K562 (cell line): ENCODE measurements around the gene WNK2. TPM values are rescaled to one million over a fixed set of nuclear protein-coding genes. Genes with fewer than 3 reads are reported as not detected.

Experiments
- ATAC-seq: fragments of 200-7000 bp; cut with Tn5 transposase; 3 replicates; pipeline ENCODE4 v1.9.1; 2020; ENCODE audit warnings: moderate library complexity
- BruUV-seq: library from RNA; stranded (reverse); fragments of 400-500 nt; replicated peaks from 2 replicates; lab custom pipeline; 2021; lab: Mats Ljungman, UMichigan
- CTCF ChIA-PET: fragments of 300-600 bp; formaldehyde crosslinking; extraction: SDS; loops from one replicate; lab custom pipeline; 2021; ENCODE audit warnings: low intra/inter-chr PET ratio; lab: Yijun Ruan, JAX
- POLR2A ChIA-PET: fragments of 300-600, 350-650 bp; sonication (Branson Sonifier 250); formaldehyde crosslinking; extraction: SDS; loops from one replicate; lab custom pipeline; 2021; ENCODE audit warnings: antibody characterized with exemption, inconsistent platforms; lab: Yijun Ruan, JAX
- DNase-seq, 4 experiments: peaks; one replicate each; pipeline versions ENCODE4 v3.0.0 to v3.0.0-alpha.2; 2011 to 2018; ENCODE audit warnings: low spot score in 3 of 4, mixed read lengths in 3 of 4; ENCODE audit errors: extremely low read depth in 1 of 4
- FAIRE-seq: peaks from 2 replicates; lab custom pipeline; 2011; peaks lifted over from hg19 to GRCh38; lab: Jason Lieb, UNC
- H2AFZ ChIP-seq: 2 replicates; pipeline ENCODE4 v1.6.0; 2011; ENCODE audit warnings: low read depth, low read length, control low read depth, inconsistent platforms
- H3K27ac ChIP-seq: fragments of 200-600 bp; 3 replicates; pipeline ENCODE4 v1.8.0; 2011; ENCODE audit warnings: low read depth, mild to moderate bottlenecking, control low read depth, inconsistent platforms, low read length, moderate library complexity, mixed read lengths; ENCODE audit errors: extremely low read depth
- H3K27me3 ChIP-seq, 2 experiments: fragments of 300-600 bp in 1 of 2; 2 replicates in 1 of 2; 3 replicates in 1 of 2; pipeline versions ENCODE4 v1.6.0 to v1.8.0; 2011; ENCODE audit warnings: inconsistent platforms in 2 of 2, low read length in 2 of 2, mild to moderate bottlenecking in 1 of 2, mixed read lengths in 1 of 2, moderate library complexity in 1 of 2; ENCODE audit not compliant: control insufficient read depth in 2 of 2, insufficient read depth in 2 of 2
- H3K36me3 ChIP-seq: fragments of 300-600 bp; 3 replicates; pipeline ENCODE4 v1.8.0; 2011; ENCODE audit warnings: mild to moderate bottlenecking, low read length, inconsistent platforms; ENCODE audit not compliant: control insufficient read depth, insufficient read depth
- H3K4me1 ChIP-seq, 2 experiments: fragments of 200-600 bp in 1 of 2; replicated peaks in 1 of 2; 2 replicates in 1 of 2; 3 replicates in 1 of 2; pipeline versions ENCODE4 v1.5.1 to v1.8.0; 2011; ENCODE audit warnings: inconsistent platforms in 2 of 2, low read length in 2 of 2, mild to moderate bottlenecking in 1 of 2, mixed read lengths in 1 of 2, moderate library complexity in 1 of 2; ENCODE audit not compliant: control insufficient read depth in 2 of 2, insufficient read depth in 2 of 2
- H3K4me2 ChIP-seq: 2 replicates; pipeline ENCODE4 v1.6.1; 2011; ENCODE audit warnings: low read length, control low read depth, inconsistent platforms, mixed read lengths; ENCODE audit not compliant: insufficient read depth
- H3K4me3 ChIP-seq: fragments of 200-600 bp; sonication (generic), shearing (Covaris generic); 2 replicates; pipeline ENCODE4 v1.5.1; 2016; ENCODE audit warnings: control low read depth, inconsistent platforms
- H3K79me2 ChIP-seq: fragments of 200-600 bp; 3 replicates; pipeline ENCODE4 v1.8.0; 2011; ENCODE audit warnings: low read length, inconsistent platforms; ENCODE audit not compliant: control insufficient read depth, insufficient read depth
- H3K9ac ChIP-seq, 2 experiments: 2 replicates each; pipeline versions ENCODE4 v1.6.0 to v1.6.1; 2011; ENCODE audit warnings: low read depth in 2 of 2, low read length in 2 of 2, control low read depth in 1 of 2, inconsistent platforms in 1 of 2, mild to moderate bottlenecking in 1 of 2, mixed read lengths in 1 of 2; ENCODE audit not compliant: insufficient read depth in 1 of 2
- H3K9me1 ChIP-seq: one replicate; pipeline ENCODE4 v1.6.0; 2011; ENCODE audit warnings: inconsistent platforms, mild to moderate bottlenecking, low read length, moderate library complexity; ENCODE audit not compliant: control insufficient read depth, insufficient read depth
- H3K9me3 ChIP-seq: replicated peaks from 2 replicates; pipeline ENCODE4 v1.5.1; 2011; ENCODE audit warnings: low read depth, low read length, inconsistent platforms; ENCODE audit not compliant: control insufficient read depth, insufficient read depth
- H4K20me1 ChIP-seq: replicated peaks from 2 replicates; pipeline ENCODE4 v1.6.1; 2011; ENCODE audit warnings: low read length, inconsistent platforms, mixed read lengths; ENCODE audit not compliant: control insufficient read depth, insufficient read depth
- COPS2 ChIP-seq: fragments of 450-650 bp; conservative IDR thresholded peaks from 2 replicates; pipeline ENCODE4 v1.6.1; 2016; ENCODE audit warnings: mild to moderate bottlenecking, moderate library complexity
- KLF6 ChIP-seq: fragments of 250-450 bp; sonication (Bioruptor Pico); IDR thresholded peaks from 2 replicates; pipeline ENCODE4 v1.4.0; 2020; ENCODE audit warnings: mild to moderate bottlenecking, moderate library complexity, borderline replicate concordance
- LCOR ChIP-seq: sonication (generic); formaldehyde crosslinking; IDR thresholded peaks from 2 replicates; pipeline ENCODE4 v1.8.0; 2022; ENCODE audit warnings: mild to moderate bottlenecking, missing genetic modification reagents
- PHF8 ChIP-seq: fragments of 200-600 bp; sonication (generic); IDR thresholded peaks from 2 replicates; pipeline ENCODE4 v1.6.1; 2012; ENCODE audit warnings: mixed run types, mild to moderate bottlenecking, inconsistent platforms, low read length, moderate library complexity, borderline replicate concordance
- SMC3 ChIP-seq: conservative IDR thresholded peaks from 2 replicates; pipeline ENCODE4 v1.6.1; 2011; ENCODE audit warnings: low read depth, low read length, improper control_type of control experiment; ENCODE audit not compliant: insufficient read depth
- SRSF9 ChIP-seq: fragments of 200-400 bp; formaldehyde crosslinking; IDR thresholded peaks from 2 replicates; pipeline ENCODE4 v1.6.1; 2017; ENCODE audit warnings: low read depth, low read length, borderline replicate concordance
- TCF15 ChIP-seq: fragments of 250-450 bp; sonication (Bioruptor Pico); IDR thresholded peaks from 2 replicates; pipeline ENCODE4 v1.8.0; 2022; ENCODE audit warnings: moderate library complexity, mild to moderate bottlenecking, inconsistent platforms
- TEAD4 ChIP-seq, 2 experiments: sonication (generic) in 1 of 2; formaldehyde crosslinking in 1 of 2; IDR thresholded peaks; 2 replicates each; pipeline versions ENCODE4 v1.6.1 to v1.8.0; 2012 to 2022; ENCODE audit warnings: borderline replicate concordance in 1 of 2, inconsistent platforms in 1 of 2, low read length in 1 of 2, mild to moderate bottlenecking in 1 of 2, missing genetic modification reagents in 1 of 2
- ZBTB34 ChIP-seq: fragments of 250-450 bp; sonication (Bioruptor Pico); IDR thresholded peaks from 2 replicates; pipeline ENCODE4 v1.8.0; 2021; ENCODE audit warnings: mild to moderate bottlenecking, moderate library complexity
- ZC3H11A ChIP-seq: IDR thresholded peaks from 2 replicates; pipeline ENCODE4 v1.6.1; 2012; ENCODE audit warnings: low read depth, low read length, improper control_type of control experiment
- ZNF644 ChIP-seq: fragments of 200-800 bp; sonication (Bioruptor generic); IDR thresholded peaks from 2 replicates; pipeline ENCODE4 v1.6.1; 2016; ENCODE audit warnings: low read depth, missing genetic modification characterization, missing compliant biosample characterization
- WGBS: fragments of 100-300 bp; shearing (Covaris generic); methylation state at CpG from one replicate; pipeline ENCODE4 v1.1.6; 2016; ENCODE audit warnings: low coverage, mixed read lengths; ENCODE audit not compliant: insufficient coverage; ENCODE audit errors: missing lambda C conversion rate; 5-methylcytosine and 5-hydroxymethylcytosine counted together
- in situ Hi-C: fragments of 300-500 bp; cut with MboI; formaldehyde crosslinking; loops from 4 replicates; pipeline ENCODE4 v1.15.0; 2018; ENCODE audit warnings: inconsistent platforms, mixed read lengths
- intact Hi-C: fragments of 100-400 bp; cut with micrococcal nuclease; formaldehyde crosslinking; loops from 2 replicates; pipeline ENCODE4 v1.14.2; 2022
- polyA plus RNA-seq, 8 experiments: library from polyadenylated mRNA; depleted of rRNA in 4 of 8; stranded (reverse) in 5 of 8; unstranded in 3 of 8; fragments of >200 nt; fragmentation: Nextera tagmentation in 2 of 8; fragmentation: Illumina TruSeq in 1 of 8; extraction: Ambion mirVana in 2 of 8; extraction: Trizol in 1 of 8; gene quantifications; 2 replicates each; pipeline versions ENCODE4 v1.2.1 to v1.2.3, GENCODE V29; 2011 to 2014; ENCODE audit warnings: inconsistent platforms in 1 of 8, missing spikeins in 1 of 8
- total RNA-seq, 7 experiments: library from RNA; depleted of rRNA in 6 of 7; stranded (reverse); fragments of >200 nt in 6 of 7; fragmentation: Illumina TruSeq in 2 of 7; extraction: Trizol in 2 of 7; gene quantifications; 2 replicates each; pipeline versions ENCODE4 v1.2.1 to v1.2.3, GENCODE V29; 2011 to 2021; ENCODE audit warnings: low replicate concordance in 1 of 7

Gene WNK2
- total and polyA plus RNA-seq, 9 of the 15 experiments (the other 6 are each of a cell fraction or from before 2014, with no cell fraction given): 0.36 to 3.3 (median 0.64) TPM; not detected in 2

DNA sequence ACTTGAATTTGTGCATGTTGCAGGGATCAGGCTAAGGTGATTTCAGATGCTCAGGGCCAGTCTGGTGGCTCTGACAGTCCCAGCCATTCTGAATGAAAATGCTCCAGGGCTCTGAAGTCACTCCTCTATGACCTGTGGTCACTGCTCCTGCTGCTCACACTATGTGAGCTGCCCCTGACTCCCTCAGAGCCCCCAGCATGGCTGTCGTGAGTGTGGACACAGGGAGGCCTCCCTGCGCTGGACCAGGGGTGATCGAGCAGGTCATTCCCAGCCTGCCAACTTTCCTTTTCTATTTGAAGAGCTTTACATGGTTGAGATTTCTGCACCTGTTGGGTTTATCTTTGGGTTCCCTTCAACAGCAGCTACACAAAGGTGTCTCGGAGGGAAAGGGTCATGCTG lies 74.5 kb downstream of the WNK2 start:
- Histone ChIP-seq H2AFZ (no peak overlapping the region), H3K4me3 (no peak overlapping the region), H3K9ac (no peak overlapping the region), H3K79me2 (no peaks in the 10 kb centered on the region), H3K9me3 (no peaks in the 10 kb centered on the region), H3K9me1 (no peaks in the 10 kb centered on the region), H4K20me1 (peaks cover 7% of the 10 kb centered on the region), H3K4me2 (no peak overlapping the region)
- CTCF ChIA-PET: no interaction called here
- FAIRE-seq (no peak), DNase-seq (no peak)
- intact Hi-C loops: loop anchor here (5.0 kb wide), 1 partner anchor 49 kb away; no protein-coding TSS in a partner anchor
- in situ Hi-C loops: no loop called here
- TF ChIP-seq ZBTB34 (CRISPR knock-in tag) (no peak), COPS2 (no peak), TCF15 (CRISPR knock-in tag) (no peak), TEAD4 (IDR thresholded peaks at IDR 0.05; ENCODE audit: low read length) (no peak), TEAD4 (CRISPR knock-in tag; IDR thresholded peaks at IDR 0.05; ENCODE audit: borderline replicate concordance) (no peak), SMC3 (no peak), SRSF9 (no peak), LCOR (CRISPR knock-in tag) (no peak), KLF6 (CRISPR knock-in tag) (no peak), PHF8 (no peak), ZNF644 (no peak), ZC3H11A (no peak)
- TF ChIP-seq, all 486 proteins: peak for 0
- BruUV-seq: no TSS peak
- 33% methylated on average over 4 of the region's 4 CpGs for WGBS
- peaks cover 13 to 85% of the 10 kb centered on the region in 2 experiments; a peak in 4 of 5 replicates for H3K27me3 ChIP-seq
- no peak for ATAC-seq
- peaks cover 0 to 9% of the 10 kb centered on the region in 2 experiments; a peak in 2 of 5 replicates for H3K4me1 ChIP-seq
- H3K27ac ChIP-seq: no peak overlapping the region
- POLR2A ChIA-PET: no interaction called here
- no peaks in the 10 kb centered on the region for H3K36me3 ChIP-seq
